Mesenchymal stem cell (in vitro differentiated cells and primary cell): Measurements from ENCODE around the gene SCGB1D1.

Experiments used
- DNase-seq: peaks from one replicate; pipeline ENCODE4 v3.0.0-alpha.2; 2013
- H2AFZ ChIP-seq: one replicate; pipeline ENCODE4 v1.6.1; 2013; ENCODE audit warnings: low read depth, mild to moderate bottlenecking, control low read depth, inconsistent platforms, low read length, moderate library complexity
- H2AK5ac ChIP-seq: 2 replicates; pipeline ENCODE4 v1.6.1; 2013; ENCODE audit warnings: low read length, moderate library complexity, mild to moderate bottlenecking, inconsistent platforms; ENCODE audit not compliant: severe bottlenecking
- H2BK120ac ChIP-seq: one replicate; pipeline ENCODE4 v1.6.1; 2013; ENCODE audit warnings: low read depth, mild to moderate bottlenecking, inconsistent platforms, low read length, moderate library complexity
- H2BK12ac ChIP-seq, 2 experiments: one replicate each; pipeline ENCODE4 v1.6.1; 2013; ENCODE audit warnings: inconsistent platforms in 2 of 2, low read length in 2 of 2, mild to moderate bottlenecking in 2 of 2, moderate library complexity in 2 of 2, control low read depth in 1 of 2
- H2BK15ac ChIP-seq: one replicate; pipeline ENCODE4 v1.6.1; 2013; ENCODE audit warnings: mild to moderate bottlenecking, low read depth, inconsistent platforms; ENCODE audit not compliant: poor library complexity, severe bottlenecking
- H2BK5ac ChIP-seq: 2 replicates; pipeline ENCODE4 v1.6.1; 2013; ENCODE audit warnings: low read depth, mild to moderate bottlenecking, low read length, control low read depth, inconsistent platforms; ENCODE audit not compliant: poor library complexity, severe bottlenecking
- H3K14ac ChIP-seq, 2 experiments: one replicate each; pipeline ENCODE4 v1.6.1; 2013; ENCODE audit warnings: inconsistent platforms in 2 of 2, low read length in 2 of 2, control low read depth in 1 of 2, mild to moderate bottlenecking in 1 of 2, moderate library complexity in 1 of 2
- H3K18ac ChIP-seq, 2 experiments: one replicate each; pipeline ENCODE4 v1.6.1; 2013; ENCODE audit warnings: inconsistent platforms in 2 of 2, low read length in 2 of 2, control low read depth in 1 of 2, low read depth in 1 of 2, mild to moderate bottlenecking in 1 of 2
- H3K23ac ChIP-seq, 2 experiments: one replicate each; pipeline ENCODE4 v1.6.1; 2013; ENCODE audit warnings: inconsistent platforms in 2 of 2, low read length in 2 of 2, mild to moderate bottlenecking in 2 of 2, moderate library complexity in 2 of 2, control low read depth in 1 of 2
- H3K27ac ChIP-seq: 2 replicates; pipeline ENCODE4 v1.5.1; 2013; ENCODE audit warnings: mild to moderate bottlenecking, moderate library complexity, low read length, control low read depth, inconsistent platforms; ENCODE audit not compliant: poor library complexity, severe bottlenecking
- H3K27me3 ChIP-seq, 2 experiments: 2 replicates each; pipeline versions ENCODE4 v1.6.1 to v1.7.0; 2013; ENCODE audit warnings: low read length in 2 of 2, mild to moderate bottlenecking in 2 of 2, moderate library complexity in 2 of 2, control low read depth in 1 of 2, inconsistent platforms in 1 of 2; ENCODE audit not compliant: control insufficient read depth in 1 of 2, insufficient read depth in 1 of 2
- H3K36me3 ChIP-seq, 2 experiments: 2 replicates each; pipeline versions ENCODE4 v1.6.1 to v1.7.0; 2013; ENCODE audit warnings: low read length in 2 of 2, control low read depth in 1 of 2, inconsistent platforms in 1 of 2, low read depth in 1 of 2, mild to moderate bottlenecking in 1 of 2; ENCODE audit not compliant: insufficient read depth in 2 of 2, control insufficient read depth in 1 of 2
- H3K4ac ChIP-seq, 2 experiments: one replicate each; pipeline ENCODE4 v1.6.1; 2013; ENCODE audit warnings: inconsistent platforms in 2 of 2, low read length in 2 of 2, mild to moderate bottlenecking in 2 of 2, moderate library complexity in 2 of 2, control low read depth in 1 of 2, low read depth in 1 of 2
- H3K4me1 ChIP-seq: 2 replicates; pipeline ENCODE4 v1.6.1; 2013; ENCODE audit warnings: low read depth, low read length, control low read depth; ENCODE audit not compliant: control insufficient read depth, insufficient read depth
- H3K4me2 ChIP-seq: 2 replicates; pipeline ENCODE4 v1.6.1; 2013; ENCODE audit warnings: low read length, mild to moderate bottlenecking, inconsistent platforms; ENCODE audit not compliant: poor library complexity, severe bottlenecking
- H3K4me3 ChIP-seq, 2 experiments: 2 replicates each; pipeline versions ENCODE4 v1.5.1 to v1.7.0; 2013; ENCODE audit warnings: low read length in 2 of 2, mild to moderate bottlenecking in 2 of 2, control low read depth in 1 of 2, low read depth in 1 of 2; ENCODE audit not compliant: insufficient read depth in 1 of 2
- H3K79me1 ChIP-seq: replicated peaks from 2 replicates; pipeline ENCODE4 v1.6.1; 2013; ENCODE audit warnings: mild to moderate bottlenecking, control low read depth, low read length, inconsistent platforms; ENCODE audit not compliant: poor library complexity, severe bottlenecking
- H3K9ac ChIP-seq: 2 replicates; pipeline ENCODE4 v1.7.0; 2013; ENCODE audit warnings: mild to moderate bottlenecking, low read length, moderate library complexity
- H3K9me3 ChIP-seq: 2 replicates; pipeline ENCODE4 v1.7.0; 2013; ENCODE audit warnings: mild to moderate bottlenecking, low read length; ENCODE audit not compliant: control insufficient read depth
- H4K8ac ChIP-seq: one replicate; pipeline ENCODE4 v1.6.1; 2013; ENCODE audit warnings: inconsistent platforms, mild to moderate bottlenecking, low read length, moderate library complexity
- H4K91ac ChIP-seq: one replicate; pipeline ENCODE4 v1.6.1; 2013; ENCODE audit warnings: mild to moderate bottlenecking, low read length, inconsistent platforms
- whole genome bisulfite sequencing: methylation state at CpG from one replicate; pipeline ENCODE4 v1.1.7; 2013; ENCODE audit warnings: mixed read lengths; 5-methylcytosine and 5-hydroxymethylcytosine counted together

SCGB1D1 gene

GRCh38 chr11:62179995-62180394 lies 10.0 kb upstream of the SCGB1D1 start:
- Histone ChIP-seq H3K4me3 (no peak overlapping the region), H3K4me2 (no peak overlapping the region), H2BK5ac (no peak overlapping the region), H2BK120ac (no peak overlapping the region), H2BK15ac (no peak overlapping the region), H3K9me3 (peaks cover 7% of the 10 kb centered on the region), H4K91ac (no peak overlapping the region), H3K23ac (no peak overlapping the region), H3K18ac (no peak overlapping the region), H2AFZ (no peak overlapping the region), H3K27ac (no peak overlapping the region), H3K79me1 (no peaks in the 10 kb centered on the region), H3K9ac (no peak overlapping the region), H4K8ac (no peak overlapping the region), H3K14ac (no peak overlapping the region), H3K36me3 (no peaks in the 10 kb centered on the region), H2BK12ac (no peak overlapping the region), H3K27me3 (peaks cover 5 to 57% of the 10 kb centered on the region in 2 experiments), H3K4ac (no peak overlapping the region), H3K4me1 (no peaks in the 10 kb centered on the region), H2AK5ac (no peak overlapping the region)
- DNase-seq, result no peak
- WGBS, result 81% methylated on average over 4 of the region's 5 CpGs

GRCh38 chr11:62181097-62181496 lies 8.9 kb upstream of the SCGB1D1 start:
- Histone ChIP-seq H2BK5ac (no peak overlapping the region), H3K79me1 (no peaks in the 10 kb centered on the region), H3K23ac (no peak overlapping the region), H3K4ac (no peak overlapping the region), H3K18ac (no peak overlapping the region), H2BK120ac (no peak overlapping the region), H2BK15ac (no peak overlapping the region), H2BK12ac (no peak overlapping the region), H4K8ac (no peak overlapping the region), H3K4me3 (no peak overlapping the region), H2AFZ (no peak overlapping the region), H4K91ac (no peak overlapping the region), H3K9ac (no peak overlapping the region), H2AK5ac (no peak overlapping the region), H3K14ac (no peak overlapping the region), H3K4me2 (no peak overlapping the region), H3K27ac (no peak overlapping the region), H3K36me3 (no peaks in the 10 kb centered on the region), H3K27me3 (peaks cover 1 to 55% of the 10 kb centered on the region in 2 experiments), H3K4me1 (no peaks in the 10 kb centered on the region), H3K9me3 (peaks cover 7% of the 10 kb centered on the region)
- no peak for DNase-seq
- WGBS, result 81% methylated on average over 2 of the region's 2 CpGs

GRCh38 chr11:62182147-62182891 lies 7.7 kb upstream of the SCGB1D1 start:
- H3K18ac ChIP-seq, result no peak overlapping the region
- H3K9me3 ChIP-seq, result peaks cover 7% of the 10 kb centered on the region
- no peaks in the 10 kb centered on the region for H3K4me1 ChIP-seq
- no peak overlapping the region for H2BK12ac ChIP-seq
- no peak overlapping the region for H3K23ac ChIP-seq
- no peak overlapping the region for H2BK15ac ChIP-seq
- no peak for DNase-seq
- no peak overlapping the region for H4K91ac ChIP-seq
- no peak overlapping the region for H2BK5ac ChIP-seq
- H3K4me3 ChIP-seq, result no peak overlapping the region
- no peak overlapping the region for H3K9ac ChIP-seq
- no peak overlapping the region for H3K27ac ChIP-seq
- H3K4ac ChIP-seq, result no peak overlapping the region
- peaks cover 3 to 51% of the 10 kb centered on the region in 2 experiments for H3K27me3 ChIP-seq
- WGBS, result 77% methylated on average over 4 of the region's 8 CpGs
- no peak overlapping the region for H2BK120ac ChIP-seq
- H3K14ac ChIP-seq, result no peak overlapping the region
- no peak overlapping the region for H3K4me2 ChIP-seq
- H3K36me3 ChIP-seq, result no peaks in the 10 kb centered on the region
- H3K79me1 ChIP-seq, result no peaks in the 10 kb centered on the region
- H2AFZ ChIP-seq, result no peak overlapping the region
- no peak overlapping the region for H4K8ac ChIP-seq
- H2AK5ac ChIP-seq, result no peak overlapping the region

- Histone ChIP-seq H3K4me3 (no peak overlapping the region), H3K23ac (no peak overlapping the region), H3K9me3 (peaks cover 7% of the 10 kb centered on the region), H3K4ac (no peak overlapping the region), H3K9ac (no peak overlapping the region), H2AK5ac (no peak overlapping the region), H3K4me2 (no peak overlapping the region), H2BK5ac (no peak overlapping the region), H3K27me3 (peaks cover 27 to 49% of the 10 kb centered on the region in 2 experiments), H2BK12ac (no peak overlapping the region), H2AFZ (no peak overlapping the region), H3K36me3 (no peaks in the 10 kb centered on the region), H3K4me1 (no peaks in the 10 kb centered on the region), H4K91ac (no peak overlapping the region), H3K18ac (no peak overlapping the region), H4K8ac (no peak overlapping the region), H2BK120ac (no peak overlapping the region), H3K14ac (no peak overlapping the region), H3K27ac (no peak overlapping the region), H3K79me1 (no peaks in the 10 kb centered on the region), H2BK15ac (no peak overlapping the region)
- no peak for DNase-seq
- WGBS, result 56% methylated on average over 2 of the region's 2 CpGs
Measured at GRCh38 chr11:62186195-62186594, 3.8 kb upstream of the SCGB1D1 start.
